ENCODE measurements around the gene DUSP22. TPM values are rescaled to one million over a fixed set of nuclear protein-coding genes. Genes with fewer than 3 reads are reported as not detected.

Gene DUSP22
- polyA plus RNA-seq, 3 donors, result 107 to 120 (median 117) TPM

GRCh38 chr6:399785-400534, 107.7 kb downstream of the DUSP22 start:
- H3K79me2 ChIP-seq (ENCODE audit: insufficient read depth, low read length), result no peaks in the 10 kb centered on the region
- 100% methylated on average over 2 of the region's 11 CpGs for WGBS (ENCODE audit: insufficient coverage)

GRCh38 chr6:400815-401214, 108.5 kb downstream of the DUSP22 start:
- Histone ChIP-seq H3K27me3 (ENCODE audit: control insufficient read depth in 2 of 2, insufficient read depth in 2 of 2, low read length in 2 of 2) (peaks cover 4 to 32% of the 10 kb centered on the region in 2 donors), H3K79me2 (ENCODE audit: insufficient read depth, low read length) (no peaks in the 10 kb centered on the region), H3K4me1 (ENCODE audit: control insufficient read depth in 1 of 2, insufficient read depth in 2 of 2, low read length in 2 of 2) (no peaks in the 10 kb centered on the region), H3K4me3 (replicated peaks in 1 of 3; ENCODE audit: low read depth in 2 of 3, low read length in 3 of 3) (no peak overlapping the region), H3K27ac (ENCODE audit: low read depth in 1 of 2, low read length in 2 of 2) (no peak overlapping the region), H3K36me3 (replicated peaks in 1 of 2; ENCODE audit: control insufficient read depth in 1 of 2, insufficient read depth in 2 of 2, low read length in 2 of 2) (peaks cover 44 to 85% of the 10 kb centered on the region in 2 donors), H4K20me1 (ENCODE audit: insufficient read depth, low read length) (peaks cover 66% of the 10 kb centered on the region), H3K4me2 (replicated peaks; ENCODE audit: extremely low read depth, low read length, poor library complexity, severe bottlenecking) (no peak overlapping the region), H2AFZ (ENCODE audit: insufficient read depth, low read depth, low read length, poor library complexity, severe bottlenecking) (no peak overlapping the region), H3K9me3 (replicated peaks in 1 of 2; ENCODE audit: control insufficient read depth in 1 of 2, insufficient read depth in 1 of 2, low read length in 2 of 2) (peaks cover 0 to 4% of the 10 kb centered on the region in 2 donors), H3K9ac (ENCODE audit: insufficient read depth, low read length, poor library complexity, severe bottlenecking) (no peak overlapping the region)
- no peak for DNase-seq
- Mint-ChIP-seq H3K27me3 (ENCODE audit: low read depth in 3 of 3) (peaks cover 30 to 44% (median 40%) of the 10 kb centered on the region in 3 donors), H3K4me3 (no peak overlapping the region), H3K4me1 (peaks cover 2% of the 10 kb centered on the region), H3K27ac (no peak overlapping the region), H3K9me3 (peaks cover 5 to 26% (median 9%) of the 10 kb centered on the region in 7 donors), H3K36me3 (peaks cover 58% of the 10 kb centered on the region in 2 donors)
- intact Hi-C loops (cut with micrococcal nuclease), result loop anchor here in 1 of 2 donors (5.0 kb wide), 1 partner anchor 209 kb away; no protein-coding TSS in a partner anchor
- 95% methylated on average over 3 of the region's 6 CpGs for WGBS (ENCODE audit: insufficient coverage)
- TF ChIP-seq CTCF (IDR thresholded peaks at IDR 0.05), result no peak

More at GRCh38 chr6:399785-400534, 107.7 kb downstream of the DUSP22 start:
- Histone ChIP-seq H3K4me3 (replicated peaks in 1 of 3; ENCODE audit: low read depth in 2 of 3, low read length in 3 of 3) (no peak overlapping the region), H3K9me3 (replicated peaks in 1 of 2; ENCODE audit: control insufficient read depth in 1 of 2, insufficient read depth in 1 of 2, low read length in 2 of 2) (peaks cover under 1 to 4% of the 10 kb centered on the region in 2 donors), H3K27me3 (ENCODE audit: control insufficient read depth in 2 of 2, insufficient read depth in 2 of 2, low read length in 2 of 2) (peaks cover 7 to 40% of the 10 kb centered on the region in 2 donors), H3K36me3 (replicated peaks in 1 of 2; ENCODE audit: control insufficient read depth in 1 of 2, insufficient read depth in 2 of 2, low read length in 2 of 2) (peaks cover 41 to 85% of the 10 kb centered on the region in 2 donors), H2AFZ (ENCODE audit: insufficient read depth, low read depth, low read length, poor library complexity, severe bottlenecking) (no peak overlapping the region), H3K27ac (ENCODE audit: low read depth in 1 of 2, low read length in 2 of 2) (no peak overlapping the region), H3K4me2 (replicated peaks; ENCODE audit: extremely low read depth, low read length, poor library complexity, severe bottlenecking) (no peak overlapping the region), H3K4me1 (ENCODE audit: control insufficient read depth in 1 of 2, insufficient read depth in 2 of 2, low read length in 2 of 2) (no peaks in the 10 kb centered on the region), H3K9ac (ENCODE audit: insufficient read depth, low read length, poor library complexity, severe bottlenecking) (no peak overlapping the region), H4K20me1 (ENCODE audit: insufficient read depth, low read length) (peaks cover 71% of the 10 kb centered on the region)
- Mint-ChIP-seq H3K4me1 (peaks cover 5% of the 10 kb centered on the region), H3K36me3 (peaks cover 58 to 61% of the 10 kb centered on the region in 2 donors), H3K9me3 (peaks cover 3 to 23% (median 11%) of the 10 kb centered on the region in 7 donors), H3K27me3 (ENCODE audit: low read depth in 3 of 3) (peaks cover 37 to 49% (median 44%) of the 10 kb centered on the region in 3 donors), H3K27ac (no peak overlapping the region), H3K4me3 (no peak overlapping the region)
- no peak for TF ChIP-seq CTCF (IDR thresholded peaks at IDR 0.05)
- DNase-seq, result no peak
- intact Hi-C loops (cut with micrococcal nuclease), result loop anchor here in 1 of 2 donors (5.0 kb wide), 1 partner anchor 208 kb away; no protein-coding TSS in a partner anchor

Other genes starting within 250 kb of the DUSP22 start
- gene IRF4, start 99.3 kb downstream of the DUSP22 start, polyA plus RNA-seq, result 10 to 100 TPM in 1 of 3 donors, 1 to 10 TPM in 2; 3.0 to 13.6 (median 6.4) TPM

All from CD14-positive monocyte (primary cell).